Body of pancreas (tissue), 4 donors: ENCODE data around the gene TP53AIP1. TPM values are rescaled to one million over a fixed set of nuclear protein-coding genes. Genes with fewer than 3 reads are reported as not detected.

Experiments
- ATAC-seq: fragments of 150-250 bp; one replicate; pipeline ENCODE4 v1.9.1; 2016
- DNase-seq, 4 donors: peaks; one replicate each; pipeline ENCODE4 v3.0.0-alpha.2; 2019
- H3K27ac ChIP-seq, 4 donors: fragments of 200-600 bp; sonication (generic); 1 replicate in 3 of 4; 2 replicates in 1 of 4; pipeline versions ENCODE4 v1.5.1 to v1.6.1; 2016 to 2019; ENCODE audit warnings: mild to moderate bottlenecking in 1 of 4, mixed read lengths in 1 of 4, moderate library complexity in 1 of 4
- H3K27me3 ChIP-seq, 2 donors: fragments of 200-600 bp; sonication (generic); one replicate each; pipeline ENCODE4 v1.6.0; 2016; ENCODE audit warnings: mild to moderate bottlenecking in 1 of 2
- H3K36me3 ChIP-seq, 2 donors: fragments of 200-600 bp; sonication (generic); replicated peaks in 1 of 2; 2 replicates each; pipeline ENCODE4 v1.5.1; 2016; ENCODE audit warnings: low read depth in 2 of 2; ENCODE audit not compliant: insufficient read depth in 1 of 2
- H3K4me1 ChIP-seq: fragments of 200-600 bp; sonication (generic); one replicate; pipeline ENCODE4 v1.6.0; 2016
- H3K4me3 ChIP-seq, 2 donors: fragments of 200-600 bp; sonication (generic); 1 replicate in 1 of 2; 2 replicates in 1 of 2; pipeline ENCODE4 v1.5.1; 2016 to 2019
- H3K9me3 ChIP-seq, 3 donors: fragments of 200-600 bp; sonication (generic); 1 replicate in 2 of 3; 2 replicates in 1 of 3; pipeline ENCODE4 v1.5.1; 2016
- POLR2A ChIP-seq, 3 donors: fragments of 450-650 bp; IDR thresholded peaks; one replicate each; pipeline ENCODE4 v1.6.1; 2016; ENCODE audit warnings: antibody characterized with exemption in 3 of 3, mild to moderate bottlenecking in 2 of 3
- WGBS, 2 donors: methylation state at CpG; one replicate each; pipeline ENCODE4 v1.1.5; 2017; 5-methylcytosine and 5-hydroxymethylcytosine counted together
- intact Hi-C: fragments of 100-400 bp; cut with DNase I; formaldehyde crosslinking; loops from one replicate; pipeline ENCODE4 v1.15.1; 2023
- total RNA-seq, 2 donors: library from RNA; depleted of rRNA; stranded (reverse); fragments of >200 nt; gene quantifications; one replicate each; pipeline ENCODE4 v1.1.0, GENCODE V29; 2016
- TF ChIP-seq, protein P1 (sequence below), 7 experiments: fragments of 450-650 bp in 4 of 7; fragments of 200-600 bp in 3 of 7; sonication (generic) in 3 of 7; IDR thresholded peaks; one replicate each; pipeline ENCODE4 v1.5.1; 2016 to 2019; ENCODE audit warnings: antibody characterized with exemption in 7 of 7

The TP53AIP1 gene
- total RNA-seq, 2 donors from 2014 or later: not detected

GRCh38 chr11:128957202-128957482, 14.5 kb upstream of the TP53AIP1 start:
- Histone ChIP-seq H3K4me1 (peaks cover 7% of the 10 kb centered on the region), H3K27ac (no peak overlapping the region), H3K36me3 (no peaks in the 10 kb centered on the region), H3K27me3 (no peaks in the 10 kb centered on the region), H3K4me3 (no peak overlapping the region), H3K9me3 (no peaks in the 10 kb centered on the region)
- intact Hi-C loops: no loop called here
- ATAC-seq (peak; percentile 12), DNase-seq (no peak)
- TF ChIP-seq POLR2A (IDR thresholded peaks at IDR 0.05): no peak
- TF ChIP-seq, protein P1, sequence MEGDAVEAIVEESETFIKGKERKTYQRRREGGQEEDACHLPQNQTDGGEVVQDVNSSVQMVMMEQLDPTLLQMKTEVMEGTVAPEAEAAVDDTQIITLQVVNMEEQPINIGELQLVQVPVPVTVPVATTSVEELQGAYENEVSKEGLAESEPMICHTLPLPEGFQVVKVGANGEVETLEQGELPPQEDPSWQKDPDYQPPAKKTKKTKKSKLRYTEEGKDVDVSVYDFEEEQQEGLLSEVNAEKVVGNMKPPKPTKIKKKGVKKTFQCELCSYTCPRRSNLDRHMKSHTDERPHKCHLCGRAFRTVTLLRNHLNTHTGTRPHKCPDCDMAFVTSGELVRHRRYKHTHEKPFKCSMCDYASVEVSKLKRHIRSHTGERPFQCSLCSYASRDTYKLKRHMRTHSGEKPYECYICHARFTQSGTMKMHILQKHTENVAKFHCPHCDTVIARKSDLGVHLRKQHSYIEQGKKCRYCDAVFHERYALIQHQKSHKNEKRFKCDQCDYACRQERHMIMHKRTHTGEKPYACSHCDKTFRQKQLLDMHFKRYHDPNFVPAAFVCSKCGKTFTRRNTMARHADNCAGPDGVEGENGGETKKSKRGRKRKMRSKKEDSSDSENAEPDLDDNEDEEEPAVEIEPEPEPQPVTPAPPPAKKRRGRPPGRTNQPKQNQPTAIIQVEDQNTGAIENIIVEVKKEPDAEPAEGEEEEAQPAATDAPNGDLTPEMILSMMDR (IDR thresholded peaks at IDR 0.05): no peak
- 54 to 57% methylated on average over 8 of the region's 8 CpGs for WGBS, 2 donors

DNA sequence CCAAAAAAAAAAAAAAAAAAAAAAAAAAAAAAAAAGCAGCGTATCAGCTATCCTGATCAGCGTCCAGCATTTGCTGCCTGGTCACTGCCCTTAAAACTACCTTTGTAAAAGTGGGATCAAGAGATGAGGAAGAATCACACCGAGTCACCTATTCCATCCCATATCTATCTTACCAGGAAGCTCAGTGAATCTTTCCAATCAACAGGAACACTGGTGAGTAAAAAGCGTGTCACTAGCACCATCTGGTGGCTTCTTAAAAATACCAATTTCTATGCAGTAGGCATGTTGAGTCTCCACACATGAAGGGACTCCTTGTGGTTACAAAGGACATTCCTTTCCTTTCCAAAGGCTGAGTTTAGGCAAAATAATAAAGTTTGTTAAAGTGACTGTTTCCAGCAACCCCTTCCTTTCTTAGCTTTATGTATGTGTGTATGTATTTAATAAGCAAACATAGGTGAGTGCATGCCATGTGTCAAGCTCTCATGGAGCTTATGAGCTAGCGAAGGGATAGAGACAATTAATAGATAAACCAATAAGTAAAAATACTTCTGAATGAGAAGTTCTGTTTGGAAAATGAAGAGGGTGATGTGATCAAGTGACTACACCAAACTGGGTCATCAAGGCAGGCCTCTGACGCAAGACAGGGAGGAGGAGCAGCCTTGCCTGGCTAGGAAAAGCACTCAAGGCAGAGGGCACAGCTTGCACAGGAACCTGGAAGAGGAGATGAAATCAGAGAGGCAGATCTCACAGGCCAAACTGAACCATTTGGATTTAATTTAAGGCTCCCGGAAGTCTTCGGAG, 13.9 kb upstream of the TP53AIP1 start:
- Histone ChIP-seq H3K4me3 (no peak overlapping the region), H3K27ac (no peak overlapping the region), H3K4me1 (peaks cover 7% of the 10 kb centered on the region), H3K36me3 (no peaks in the 10 kb centered on the region), H3K9me3 (no peaks in the 10 kb centered on the region), H3K27me3 (no peaks in the 10 kb centered on the region)
- intact Hi-C loops: no loop called here
- TF ChIP-seq, protein P1 (IDR thresholded peaks at IDR 0.05): peak; percentile 29 to 92 (median 91)
- no peak for TF ChIP-seq POLR2A (IDR thresholded peaks at IDR 0.05)
- peak; percentile 38 to 72 (median 54) for DNase-seq
- 27 to 41% methylated on average over 8 of the region's 8 CpGs for WGBS, 2 donors
- ATAC-seq: peak; percentile 86

- no peaks in the 10 kb centered on the region for H3K27me3 ChIP-seq
- no peak overlapping the region for H3K4me3 ChIP-seq
- 57 to 58% methylated on average over 3 of the region's 3 CpGs for WGBS, 2 donors
- TF ChIP-seq POLR2A (IDR thresholded peaks at IDR 0.05): no peak
- TF ChIP-seq, protein P1 (IDR thresholded peaks at IDR 0.05): no peak
- ATAC-seq (no peak), DNase-seq (no peak)
- intact Hi-C loops: no loop called here
- H3K27ac ChIP-seq: no peak overlapping the region
- H3K36me3 ChIP-seq: no peaks in the 10 kb centered on the region
- H3K4me1 ChIP-seq: peaks cover 7% of the 10 kb centered on the region
- no peaks in the 10 kb centered on the region for H3K9me3 ChIP-seq
These were observed 13.0 kb upstream of the TP53AIP1 start for GRCh38 chr11:128955636-128956035.

DNA sequence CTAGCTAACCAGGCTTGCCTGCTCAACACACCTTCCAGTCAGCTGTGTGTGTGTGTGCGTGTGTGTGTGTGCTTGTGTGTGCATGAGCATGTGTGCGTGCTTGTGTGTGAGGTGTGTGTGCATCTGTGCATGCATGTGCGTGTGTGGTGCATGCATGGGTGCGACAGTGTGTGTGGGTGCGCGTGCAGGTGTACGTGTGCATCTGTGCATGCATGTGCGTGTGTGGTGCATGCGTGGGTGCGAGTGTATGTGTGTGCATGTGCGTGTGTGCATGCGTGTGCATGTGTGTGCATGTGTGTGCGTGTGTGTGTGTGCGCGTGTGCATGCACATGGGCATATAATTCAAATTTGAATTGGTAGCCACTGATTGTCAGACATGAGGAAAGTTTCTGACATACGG, 10.5 kb upstream of the TP53AIP1 start:
- H3K27me3 ChIP-seq: no peaks in the 10 kb centered on the region
- H3K36me3 ChIP-seq: no peaks in the 10 kb centered on the region
- intact Hi-C loops: no loop called here
- H3K9me3 ChIP-seq: no peaks in the 10 kb centered on the region
- no peak overlapping the region for H3K27ac ChIP-seq
- H3K4me1 ChIP-seq: peaks cover 17% of the 10 kb centered on the region
- 87% methylated on average over 16 of the region's 16 CpGs for WGBS, 2 donors
- DNase-seq (no peak), ATAC-seq (no peak)
- TF ChIP-seq, protein P1 (IDR thresholded peaks at IDR 0.05): no peak
- no peak for TF ChIP-seq POLR2A (IDR thresholded peaks at IDR 0.05)
- H3K4me3 ChIP-seq: no peak overlapping the region
